GM18498 (cell line): ENCODE data around the gene GBF1.
"Not testable (repeated sequence)": the region's sequence is repeated elsewhere in the genome, so short reads cannot be mapped to it uniquely, and the experiment has no call there.

Experiments
- ATAC-seq: cut with Tn5 transposase; IDR thresholded peaks from one replicate; pipeline ENCODE4 v1.9.1; 2021; ENCODE audit warnings: mild to moderate bottlenecking, moderate library complexity; ENCODE audit not compliant: unreplicated experiment

GBF1 gene, protein sequence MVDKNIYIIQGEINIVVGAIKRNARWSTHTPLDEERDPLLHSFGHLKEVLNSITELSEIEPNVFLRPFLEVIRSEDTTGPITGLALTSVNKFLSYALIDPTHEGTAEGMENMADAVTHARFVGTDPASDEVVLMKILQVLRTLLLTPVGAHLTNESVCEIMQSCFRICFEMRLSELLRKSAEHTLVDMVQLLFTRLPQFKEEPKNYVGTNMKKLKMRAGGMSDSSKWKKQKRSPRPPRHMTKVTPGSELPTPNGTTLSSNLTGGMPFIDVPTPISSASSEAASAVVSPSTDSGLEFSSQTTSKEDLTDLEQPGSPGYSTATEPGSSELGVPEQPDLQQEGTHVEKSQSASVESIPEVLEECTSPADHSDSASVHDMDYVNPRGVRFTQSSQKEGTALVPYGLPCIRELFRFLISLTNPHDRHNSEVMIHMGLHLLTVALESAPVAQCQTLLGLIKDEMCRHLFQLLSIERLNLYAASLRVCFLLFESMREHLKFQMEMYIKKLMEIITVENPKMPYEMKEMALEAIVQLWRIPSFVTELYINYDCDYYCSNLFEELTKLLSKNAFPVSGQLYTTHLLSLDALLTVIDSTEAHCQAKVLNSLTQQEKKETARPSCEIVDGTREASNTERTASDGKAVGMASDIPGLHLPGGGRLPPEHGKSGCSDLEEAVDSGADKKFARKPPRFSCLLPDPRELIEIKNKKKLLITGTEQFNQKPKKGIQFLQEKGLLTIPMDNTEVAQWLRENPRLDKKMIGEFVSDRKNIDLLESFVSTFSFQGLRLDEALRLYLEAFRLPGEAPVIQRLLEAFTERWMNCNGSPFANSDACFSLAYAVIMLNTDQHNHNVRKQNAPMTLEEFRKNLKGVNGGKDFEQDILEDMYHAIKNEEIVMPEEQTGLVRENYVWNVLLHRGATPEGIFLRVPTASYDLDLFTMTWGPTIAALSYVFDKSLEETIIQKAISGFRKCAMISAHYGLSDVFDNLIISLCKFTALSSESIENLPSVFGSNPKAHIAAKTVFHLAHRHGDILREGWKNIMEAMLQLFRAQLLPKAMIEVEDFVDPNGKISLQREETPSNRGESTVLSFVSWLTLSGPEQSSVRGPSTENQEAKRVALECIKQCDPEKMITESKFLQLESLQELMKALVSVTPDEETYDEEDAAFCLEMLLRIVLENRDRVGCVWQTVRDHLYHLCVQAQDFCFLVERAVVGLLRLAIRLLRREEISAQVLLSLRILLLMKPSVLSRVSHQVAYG (N-terminal part only)

DNA sequence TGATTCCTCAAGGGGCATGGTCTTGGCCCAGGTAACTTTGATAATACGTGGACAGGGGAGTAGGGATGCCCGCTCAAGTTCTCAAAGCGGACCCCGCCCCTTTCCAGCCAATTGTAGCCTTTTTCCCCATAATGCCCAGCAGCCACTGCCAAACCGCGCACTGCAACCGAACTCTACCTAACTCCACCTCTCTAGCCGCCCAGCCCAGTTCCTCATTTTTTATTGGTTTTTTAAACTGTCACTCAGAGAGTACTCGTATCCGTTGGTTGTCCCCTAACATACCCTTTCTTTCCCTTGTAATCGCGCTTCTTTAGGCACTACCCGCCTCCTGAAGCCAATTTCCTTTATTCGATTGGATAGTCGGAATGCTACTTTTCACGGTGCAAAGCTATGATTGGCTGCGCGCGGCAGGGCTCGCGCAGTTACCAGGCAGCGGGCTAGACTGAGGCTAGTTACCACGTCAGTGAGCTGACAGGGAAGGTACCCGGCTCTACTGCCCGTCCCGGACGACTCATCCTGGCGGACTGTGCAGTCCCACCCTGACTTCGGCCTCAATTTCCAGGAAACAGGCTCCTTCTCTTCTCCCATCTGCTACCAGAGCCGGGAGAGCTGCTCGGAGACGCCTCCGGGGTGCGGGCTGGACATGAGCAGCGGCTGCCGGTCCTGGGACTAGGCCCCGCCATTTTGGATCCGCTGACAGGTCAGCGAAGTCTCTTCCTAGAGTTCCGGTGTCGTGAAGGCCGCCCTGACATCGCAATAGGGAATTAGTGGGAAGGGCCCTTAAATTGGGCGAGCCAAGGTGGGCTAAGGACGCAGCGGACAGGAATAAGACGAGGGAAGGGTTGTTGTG, at the start of gene GBF1:
TSS of gene GBF1 (plus strand) at position 451 of the 850 bp plus-strand sequence. CDS start 13,407 bp downstream, outside the sequence.
- ATAC-seq: peak; percentile 91

DNA sequence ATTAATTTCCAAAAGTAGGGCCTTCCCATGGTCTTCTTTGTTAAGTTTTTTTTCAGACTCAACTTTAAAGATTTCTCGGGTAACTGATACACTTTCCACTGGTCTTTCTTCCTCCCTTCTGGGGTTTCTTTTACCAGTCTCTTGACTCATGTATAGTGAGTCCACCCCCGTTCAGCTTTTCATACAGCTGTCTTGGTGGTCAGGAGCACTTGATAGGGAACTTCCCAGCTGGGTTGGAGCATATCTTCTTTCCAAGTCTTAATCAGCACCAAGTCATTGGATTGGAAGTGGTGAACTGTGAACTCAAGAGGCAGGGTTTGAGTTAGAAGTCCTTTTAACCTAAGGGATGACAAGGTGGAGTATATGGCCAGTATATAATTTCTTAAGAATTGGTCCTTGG, 48.4 kb upstream of the GBF1 start:
- ATAC-seq: no peak

DNA sequence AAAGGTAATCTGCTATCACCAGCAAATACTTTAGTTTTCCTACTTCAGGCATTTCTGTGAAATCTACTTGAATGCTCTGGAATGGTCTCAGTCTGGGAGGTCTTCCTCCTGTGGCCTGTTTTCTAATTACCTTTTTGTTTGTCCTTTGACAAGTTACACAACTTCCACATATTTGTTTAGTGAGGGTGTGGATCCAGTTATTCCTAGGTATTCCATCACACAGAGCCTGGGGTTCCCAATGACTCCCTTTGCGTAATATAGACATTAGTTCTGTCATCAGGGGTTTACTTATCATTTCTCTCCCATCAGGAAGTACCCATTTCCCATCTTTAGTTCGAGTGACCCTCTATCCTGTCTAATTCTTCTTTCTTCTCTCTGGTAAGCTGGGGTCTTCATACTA, 47.3 kb upstream of the GBF1 start:
- ATAC-seq: no peak

DNA sequence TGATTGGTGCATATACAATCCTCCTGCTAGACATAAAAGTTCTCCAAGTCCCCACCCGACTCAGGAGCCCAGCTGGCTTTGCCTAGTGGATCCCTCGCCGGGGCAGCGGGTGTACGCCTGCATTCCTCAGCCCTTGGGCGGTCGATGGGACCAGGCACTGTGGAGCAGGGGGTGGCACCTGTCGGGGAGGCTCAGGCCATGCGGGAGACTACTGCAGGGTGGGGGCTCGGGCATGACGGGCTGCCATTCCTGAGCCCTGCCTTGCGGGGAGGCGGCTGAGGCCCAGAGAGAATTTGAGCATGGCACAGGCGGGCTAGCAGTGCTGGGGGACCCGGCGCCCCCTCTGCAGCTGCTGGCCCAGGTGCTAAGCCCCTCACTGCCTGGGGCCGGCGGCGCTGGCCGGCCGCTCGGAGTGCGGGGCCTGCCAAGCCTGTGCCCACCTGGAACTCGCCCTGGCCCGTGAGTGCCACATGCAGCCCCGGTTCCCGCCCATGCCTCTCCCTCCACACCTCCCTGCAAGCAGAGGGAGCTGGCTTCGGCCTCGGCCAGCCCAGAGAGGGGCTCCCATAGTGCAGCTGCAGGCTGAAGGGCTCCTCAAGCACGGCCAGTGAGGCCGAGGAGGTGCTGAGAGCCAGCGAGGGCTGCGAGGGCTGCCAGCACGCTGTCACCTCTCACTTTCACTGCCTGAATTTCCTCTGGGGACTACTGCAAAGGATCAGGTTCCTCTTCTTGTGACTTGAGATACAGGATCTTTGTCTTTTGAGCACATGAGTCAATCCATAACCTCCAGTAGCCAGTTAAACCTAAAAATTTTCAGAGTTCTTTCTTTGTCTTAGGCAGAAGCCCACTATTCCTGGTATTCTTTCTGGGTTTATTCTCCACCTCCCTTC, 44.3 kb upstream of the GBF1 start:
- ATAC-seq: no peak

DNA sequence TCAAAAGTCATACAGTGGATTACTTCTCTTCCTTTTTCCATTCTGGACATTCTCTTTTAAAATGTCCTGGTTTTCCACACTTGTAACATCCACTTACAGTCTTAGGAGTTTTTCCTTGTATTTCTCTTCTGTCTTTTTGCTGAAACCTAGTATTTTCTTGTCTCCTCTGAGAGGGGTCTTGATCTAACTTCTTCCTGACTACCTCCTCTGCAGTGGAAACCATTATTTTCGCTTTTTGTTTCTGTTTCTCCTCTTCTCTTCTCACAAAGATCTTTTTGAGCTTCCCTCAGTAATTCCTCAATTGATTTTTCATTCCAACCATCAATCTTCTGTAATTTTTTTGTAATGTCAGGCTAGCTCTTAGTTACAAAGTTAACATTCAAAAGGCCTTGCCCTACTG, 42.9 kb upstream of the GBF1 start:
- ATAC-seq: no peak

DNA sequence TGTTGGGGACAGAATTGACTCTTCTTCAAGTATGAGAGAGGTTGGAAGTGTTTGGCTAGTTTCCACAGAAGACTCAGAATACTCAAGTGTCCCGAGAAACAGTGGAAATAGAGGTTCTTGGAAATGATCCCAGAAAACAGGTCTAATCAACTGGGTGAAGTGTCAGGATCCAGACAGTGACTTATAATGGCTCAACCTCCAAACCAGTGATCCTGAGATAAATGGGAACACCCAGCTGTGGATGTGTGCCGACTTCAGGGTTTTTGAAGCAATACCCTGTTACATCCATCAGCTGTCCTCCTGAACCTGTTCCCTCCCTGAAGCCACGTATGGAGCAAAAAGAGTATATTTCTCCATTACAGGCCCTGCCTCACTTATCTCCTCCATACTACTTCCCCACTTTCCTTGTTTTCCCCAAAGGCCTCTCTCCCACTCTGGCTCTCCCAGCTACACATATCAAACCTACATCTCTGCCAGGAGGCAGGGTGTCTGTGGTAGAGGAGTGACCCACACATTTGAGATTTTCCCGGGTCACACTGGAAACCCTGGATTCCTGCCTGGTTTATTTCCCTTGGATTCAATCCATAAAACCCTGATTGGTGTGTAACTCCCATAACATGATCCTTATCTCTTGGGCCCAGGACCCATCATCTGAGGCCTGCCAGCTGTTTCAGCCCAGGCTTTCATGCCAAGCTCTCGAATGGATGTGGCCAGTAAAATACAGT, 36.9 kb upstream of the GBF1 start:
- no peak for ATAC-seq

DNA sequence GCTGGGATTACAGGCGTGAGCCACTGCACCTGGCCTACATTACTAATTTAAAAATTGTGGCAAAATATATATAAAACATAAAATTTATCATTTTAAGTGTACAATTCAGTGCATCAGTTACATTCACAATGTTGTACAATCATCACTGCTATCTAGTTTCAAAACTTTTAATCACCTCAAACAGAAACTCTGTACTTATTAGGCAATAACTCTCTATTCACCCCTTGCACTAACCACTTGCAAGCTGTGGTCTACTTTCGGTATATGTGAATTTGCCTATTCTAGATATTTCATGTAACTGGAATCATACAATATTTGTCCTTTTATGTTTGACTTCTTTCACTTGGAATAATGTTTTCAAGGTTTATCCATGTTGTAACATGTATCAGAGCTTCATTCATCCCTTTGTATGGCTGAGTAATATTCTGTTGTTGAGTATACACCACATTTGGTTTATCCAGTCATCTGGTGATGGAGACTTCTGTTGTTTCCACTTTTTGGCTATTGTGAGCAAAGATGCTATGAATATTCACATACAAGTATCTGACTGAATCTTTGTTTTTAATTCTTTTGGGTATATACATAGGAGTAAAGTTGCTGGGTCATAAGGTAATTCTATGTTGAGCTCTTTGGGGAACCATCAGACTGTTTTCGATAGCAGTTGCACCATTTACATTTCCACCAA, 33.6 kb upstream of the GBF1 start:
- no peak for ATAC-seq

DNA sequence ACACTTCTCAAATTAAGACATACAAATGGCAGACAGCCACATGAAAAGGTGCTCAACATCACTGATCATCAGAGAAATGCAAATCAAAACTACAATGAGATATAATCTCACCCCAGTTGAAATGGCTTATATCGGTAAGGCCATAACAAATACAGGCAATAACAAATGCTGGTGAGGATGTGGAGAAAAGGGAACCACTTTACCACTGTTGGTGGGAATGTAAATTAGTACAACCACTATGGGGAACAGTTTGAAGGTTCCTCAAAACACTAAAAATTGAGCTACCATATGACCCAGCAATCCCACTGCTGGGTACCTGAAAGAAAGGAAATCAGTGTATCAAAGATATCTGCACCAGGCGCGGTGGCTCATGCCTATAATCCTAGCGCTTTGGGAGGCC, 31.7 kb upstream of the GBF1 start:
- ATAC-seq: not testable (repeated sequence)

DNA sequence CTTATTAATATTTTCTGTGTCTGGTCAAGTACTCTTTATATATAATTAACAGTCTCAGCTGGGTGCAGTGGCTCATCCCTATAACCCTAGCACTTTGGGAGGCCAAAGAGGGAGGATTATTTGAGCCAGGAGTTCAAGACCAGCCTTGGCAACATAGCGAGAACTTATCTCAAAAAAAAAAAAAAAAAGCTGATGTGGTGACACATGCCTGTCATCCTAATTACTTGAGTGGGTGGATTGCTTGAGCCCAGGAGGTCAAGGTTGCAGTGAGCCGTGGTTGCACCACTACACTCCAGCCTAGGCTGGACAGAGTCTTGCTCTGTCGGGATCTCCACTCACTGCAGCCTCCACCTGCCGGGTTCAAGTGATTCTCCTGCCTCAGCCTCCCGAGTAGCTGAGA, 26.0 kb upstream of the GBF1 start:
- ATAC-seq: no peak

DNA sequence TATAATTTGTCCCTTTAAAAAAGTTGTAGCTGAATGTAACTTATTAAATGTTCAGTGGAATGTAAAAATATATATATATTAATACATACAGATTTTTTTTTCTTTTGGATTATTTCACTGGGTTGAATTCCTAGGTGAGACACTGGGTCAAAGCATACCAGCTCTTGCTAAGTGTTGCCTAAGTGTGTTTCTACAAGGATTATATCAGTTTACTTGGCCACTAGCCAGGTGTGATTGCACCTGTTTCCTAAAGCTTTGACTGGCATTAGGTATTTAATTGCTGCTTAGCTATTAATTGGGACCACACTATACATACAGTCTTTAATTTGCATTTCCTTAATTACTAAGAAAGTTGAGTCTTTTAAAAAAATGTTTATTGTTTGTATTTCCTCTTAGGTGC, 24.7 kb upstream of the GBF1 start:
- ATAC-seq: no peak

DNA sequence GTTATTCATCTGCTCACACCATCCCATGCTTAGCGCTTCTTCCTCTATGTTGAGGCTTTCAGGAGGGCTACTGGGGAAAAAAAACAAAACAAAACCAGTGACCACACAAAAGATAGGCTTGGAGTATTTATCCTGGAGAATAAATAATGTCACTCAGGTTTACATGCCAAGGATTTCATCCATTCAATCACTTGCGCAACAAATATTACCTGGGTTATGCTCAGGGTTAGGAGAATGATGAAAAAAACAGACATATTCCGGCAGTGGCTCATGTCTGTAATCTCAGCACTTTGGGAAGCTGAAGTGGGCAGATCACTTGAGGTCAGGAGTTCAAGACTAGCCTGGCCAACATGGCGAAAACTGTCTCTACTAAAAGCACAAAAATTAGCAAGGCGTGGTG, 22.5 kb upstream of the GBF1 start:
- ATAC-seq: no peak

DNA sequence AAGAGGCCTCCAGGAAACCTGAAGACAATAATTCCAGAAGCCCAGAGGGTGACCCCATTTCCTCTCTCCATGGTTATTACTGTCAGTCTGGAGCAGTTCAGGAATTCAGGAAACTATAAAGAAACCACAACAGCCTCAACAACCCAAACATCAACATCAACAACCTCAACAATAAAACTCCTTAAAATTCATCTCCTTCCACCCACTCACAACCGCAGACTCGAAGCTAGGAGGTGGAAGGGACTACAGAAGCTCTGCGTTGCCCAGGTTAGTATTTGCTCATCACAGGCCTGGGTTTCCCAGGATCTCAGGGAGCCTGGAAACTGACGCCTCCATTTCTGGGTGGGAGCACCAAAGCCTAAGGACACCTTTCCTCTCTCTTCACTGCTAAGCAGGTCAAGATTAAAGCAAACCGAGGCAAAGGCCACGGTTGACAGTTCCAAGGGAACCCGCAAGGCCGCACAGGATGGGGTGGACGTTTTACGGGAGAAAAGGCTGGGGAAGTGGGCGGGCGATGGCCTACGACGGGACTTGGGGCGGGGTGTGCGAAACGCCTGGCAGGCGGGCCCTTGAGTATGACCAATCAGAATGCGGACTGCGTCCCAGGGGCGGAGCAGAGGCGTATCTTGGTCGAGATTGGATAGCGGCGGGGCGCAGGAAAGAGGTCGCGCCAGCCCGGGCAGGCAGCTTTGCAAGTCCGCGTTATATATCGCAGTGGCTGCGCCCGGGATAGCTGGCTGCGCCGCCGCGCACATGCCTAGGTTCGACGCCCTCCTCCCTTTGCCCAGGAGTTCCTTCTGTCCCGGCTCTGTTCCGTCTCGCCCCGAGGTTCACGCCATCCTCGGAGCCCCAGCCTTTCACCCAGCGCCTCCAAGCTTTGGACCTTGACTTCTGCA, 19.4 kb upstream of the GBF1 start, which contains the start of gene ELOVL3:
TSS of gene ELOVL3 (plus strand) at position 654 of the 896 bp plus-strand sequence. CDS start 250 bp downstream, outside the sequence.
- peak; percentile 91 for ATAC-seq

DNA sequence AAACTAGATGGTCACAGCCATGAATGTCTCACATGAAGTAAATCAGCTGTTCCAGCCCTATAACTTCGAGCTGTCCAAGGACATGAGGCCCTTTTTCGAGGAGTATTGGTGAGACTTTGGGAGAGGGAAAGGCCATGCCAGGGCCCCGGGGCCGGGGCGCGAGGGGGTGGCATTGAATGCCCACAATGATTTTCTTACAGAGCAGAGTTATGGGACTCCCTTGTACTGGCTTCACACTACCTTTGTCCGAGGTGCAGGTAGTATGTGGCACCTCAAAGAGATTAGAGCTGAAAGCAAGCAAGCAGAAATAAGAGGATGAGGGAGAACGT, 18.8 kb upstream of the GBF1 start:
- no peak for ATAC-seq

DNA sequence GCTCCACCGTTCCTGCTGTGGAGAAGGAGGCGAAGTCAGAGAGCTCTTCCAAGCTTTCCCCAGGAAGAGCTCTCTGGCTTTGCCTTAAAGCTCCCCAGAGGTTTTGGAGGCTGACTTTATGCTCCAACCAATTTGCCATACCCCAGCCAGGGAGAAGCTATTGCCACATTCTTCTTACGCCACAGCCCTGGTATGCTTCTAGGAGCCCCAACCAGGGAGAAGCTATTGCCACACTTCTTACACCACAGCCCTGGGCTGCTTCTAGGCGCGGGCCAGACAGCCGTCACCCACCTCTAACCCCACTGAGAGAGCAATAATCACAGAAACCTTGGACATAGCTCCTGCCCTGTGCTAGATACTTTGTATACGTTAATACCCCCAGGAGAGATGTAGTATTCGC, 18.3 kb upstream of the GBF1 start:
- no peak for ATAC-seq

DNA sequence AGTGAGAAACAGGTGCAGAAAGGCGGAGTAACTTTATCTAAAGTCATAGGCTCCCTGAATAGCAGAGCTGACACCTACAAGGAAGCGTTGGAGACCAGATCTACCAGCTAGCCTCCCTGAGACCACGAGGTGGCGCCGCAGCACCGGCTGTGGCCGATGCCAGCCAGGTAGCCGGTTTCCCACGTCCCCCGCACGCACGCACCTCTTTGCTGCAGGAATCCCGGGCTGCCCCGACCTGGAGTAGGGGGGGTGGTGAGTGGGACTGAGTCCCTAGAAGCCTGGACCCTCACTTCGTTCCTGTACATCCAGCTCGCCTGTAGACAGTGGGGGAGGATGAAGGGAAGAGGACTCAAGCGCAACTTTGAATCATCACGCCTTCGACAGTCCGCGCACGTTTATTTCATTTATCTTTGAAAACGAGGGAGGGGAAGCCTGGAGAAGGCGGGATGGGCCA, 15.5 kb upstream of the GBF1 start:
- ATAC-seq: no peak

DNA sequence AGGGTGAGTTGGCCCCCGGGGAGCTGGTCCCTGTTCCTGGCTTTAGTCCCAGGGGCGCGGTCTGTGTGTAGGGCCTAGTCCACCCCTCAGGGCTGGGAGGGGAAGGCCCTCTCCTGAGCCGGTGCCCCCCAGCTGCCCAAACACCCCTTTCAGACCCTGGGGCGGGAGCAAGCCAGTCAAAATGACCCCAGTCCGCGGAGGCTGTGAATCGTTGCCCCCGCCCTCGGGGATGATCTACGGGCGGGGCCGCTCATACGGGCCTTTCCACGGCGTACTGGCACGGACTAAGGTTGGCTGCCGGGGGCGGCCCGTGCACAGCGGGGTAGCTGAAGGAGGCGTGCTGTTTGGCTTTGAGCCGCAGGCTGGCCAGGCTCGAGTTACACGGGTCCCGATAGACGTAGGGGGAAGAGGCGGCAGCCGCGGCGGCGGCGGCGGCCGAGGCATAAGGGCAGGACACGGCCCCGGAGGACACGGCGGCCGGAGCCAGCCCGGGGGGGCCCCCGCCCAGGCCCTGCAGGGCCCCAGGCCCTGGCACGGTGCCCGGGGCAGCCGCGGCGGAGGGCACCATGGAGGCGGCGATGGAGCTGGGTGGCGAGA, 15.0 kb upstream of the GBF1 start:
- ATAC-seq: no peak
